Measurements from ENCODE around the gene CRYBG3.

GRCh38 chr3:97967966-97968365 is 146.2 kb downstream of the CRYBG3 start:
- TF ChIP-seq, protein P1, sequence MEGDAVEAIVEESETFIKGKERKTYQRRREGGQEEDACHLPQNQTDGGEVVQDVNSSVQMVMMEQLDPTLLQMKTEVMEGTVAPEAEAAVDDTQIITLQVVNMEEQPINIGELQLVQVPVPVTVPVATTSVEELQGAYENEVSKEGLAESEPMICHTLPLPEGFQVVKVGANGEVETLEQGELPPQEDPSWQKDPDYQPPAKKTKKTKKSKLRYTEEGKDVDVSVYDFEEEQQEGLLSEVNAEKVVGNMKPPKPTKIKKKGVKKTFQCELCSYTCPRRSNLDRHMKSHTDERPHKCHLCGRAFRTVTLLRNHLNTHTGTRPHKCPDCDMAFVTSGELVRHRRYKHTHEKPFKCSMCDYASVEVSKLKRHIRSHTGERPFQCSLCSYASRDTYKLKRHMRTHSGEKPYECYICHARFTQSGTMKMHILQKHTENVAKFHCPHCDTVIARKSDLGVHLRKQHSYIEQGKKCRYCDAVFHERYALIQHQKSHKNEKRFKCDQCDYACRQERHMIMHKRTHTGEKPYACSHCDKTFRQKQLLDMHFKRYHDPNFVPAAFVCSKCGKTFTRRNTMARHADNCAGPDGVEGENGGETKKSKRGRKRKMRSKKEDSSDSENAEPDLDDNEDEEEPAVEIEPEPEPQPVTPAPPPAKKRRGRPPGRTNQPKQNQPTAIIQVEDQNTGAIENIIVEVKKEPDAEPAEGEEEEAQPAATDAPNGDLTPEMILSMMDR (IDR thresholded peaks at IDR 0.05) = no peak
- TF ChIP-seq POLR2A (IDR thresholded peaks at IDR 0.05) = no peak
